Forelimb muscle (tissue), 1 donor: ENCODE measurements around the gene HSPA13. TPM values are rescaled to one million over a fixed set of nuclear protein-coding genes. Genes with fewer than 3 reads are reported as not detected.
"Not testable (repeated sequence)": the region's sequence is repeated elsewhere in the genome, so short reads cannot be mapped to it uniquely, and the experiment has no call there.

Experiments
- DNase-seq: peaks from one replicate; pipeline ENCODE4 v3.0.0-alpha.2; 2013; ENCODE audit warnings: low read depth
- polyA plus RNA-seq: library from polyadenylated mRNA; unstranded; fragments of 120-200 nt; gene quantifications from one replicate; pipeline ENCODE4 v1.2.1, GENCODE V29; 2013; ENCODE audit not compliant: insufficient read length

The HSPA13 gene
- polyA plus RNA-seq = 27.5 TPM

GRCh38 chr21:14382835-14383595 is at the start of gene HSPA13:
HSPA13 (minus strand) TSS chr21:14383146; CDS start chr21:14383119, 27 bp downstream.
- DNase-seq = peak; percentile 99

GRCh38 chr21:14418920-14419319 is 36.0 kb upstream of the HSPA13 start:
- no peak for DNase-seq

GRCh38 chr21:14414932-14415508 is 32.1 kb upstream of the HSPA13 start:
- DNase-seq = no peak

- DNase-seq = no peak
Measured at GRCh38 chr21:14405962-14406361, 23.0 kb upstream of the HSPA13 start.

- no peak for DNase-seq
Measured at GRCh38 chr21:14405225-14405624, 22.3 kb upstream of the HSPA13 start.

GRCh38 chr21:14403681-14404318 is 20.9 kb upstream of the HSPA13 start:
- DNase-seq = no peak

GRCh38 chr21:14401217-14401616 is 18.3 kb upstream of the HSPA13 start:
- DNase-seq = no peak

- DNase-seq = no peak
Measured at GRCh38 chr21:14388282-14388681, 5.3 kb upstream of the HSPA13 start.

- DNase-seq = no peak
Measured at GRCh38 chr21:14384453-14384852, 1.5 kb upstream of the HSPA13 start.

GRCh38 chr21:14383596-14384180 is 742 bp upstream of the HSPA13 start:
- DNase-seq = peak; percentile 29

- DNase-seq = peak; percentile 16
Measured at GRCh38 chr21:14382486-14382834, 486 bp downstream of the HSPA13 start.

- DNase-seq = no peak
Measured at GRCh38 chr21:14376854-14377253, 6.1 kb downstream of the HSPA13 start.

- DNase-seq = no peak
Measured at GRCh38 chr21:14366998-14367397, 15.9 kb downstream of the HSPA13 start.

- no peak for DNase-seq
Measured at GRCh38 chr21:14361958-14362357, 21.0 kb downstream of the HSPA13 start.

GRCh38 chr21:14358775-14359174 is 24.2 kb downstream of the HSPA13 start:
- DNase-seq = no peak

- no peak for DNase-seq
Measured at GRCh38 chr21:14356746-14357145, 26.2 kb downstream of the HSPA13 start.

GRCh38 chr21:14354515-14354914 is 28.4 kb downstream of the HSPA13 start:
- DNase-seq = no peak

GRCh38 chr21:14353726-14354125 is 29.2 kb downstream of the HSPA13 start:
- DNase-seq = no peak

- no peak for DNase-seq
Measured at GRCh38 chr21:14353231-14353630, 29.7 kb downstream of the HSPA13 start.

GRCh38 chr21:14327346-14327745 is 55.6 kb downstream of the HSPA13 start:
- not testable (repeated sequence) for DNase-seq

GRCh38 chr21:14325595-14325994 is 57.4 kb downstream of the HSPA13 start:
- no peak for DNase-seq
